Stimulated activated CD8-positive, alpha-beta memory T cell treated with anti-CD3 and anti-CD28 coated beads, Interleukin-2, amount 100 ng/mL, for 1 hour (primary cell): Measurements from ENCODE around the gene CCNJ.
"Not testable (repeated sequence)": the region's sequence is repeated elsewhere in the genome, so short reads cannot be mapped to it uniquely, and the experiment has no call there.

Experiments
- DNase-seq, 2 donors: peaks; one replicate each; pipeline ENCODE4 v3.0.0-alpha.2; 2020; ENCODE audit warnings: low read depth in 2 of 2

Gene CCNJ, protein sequence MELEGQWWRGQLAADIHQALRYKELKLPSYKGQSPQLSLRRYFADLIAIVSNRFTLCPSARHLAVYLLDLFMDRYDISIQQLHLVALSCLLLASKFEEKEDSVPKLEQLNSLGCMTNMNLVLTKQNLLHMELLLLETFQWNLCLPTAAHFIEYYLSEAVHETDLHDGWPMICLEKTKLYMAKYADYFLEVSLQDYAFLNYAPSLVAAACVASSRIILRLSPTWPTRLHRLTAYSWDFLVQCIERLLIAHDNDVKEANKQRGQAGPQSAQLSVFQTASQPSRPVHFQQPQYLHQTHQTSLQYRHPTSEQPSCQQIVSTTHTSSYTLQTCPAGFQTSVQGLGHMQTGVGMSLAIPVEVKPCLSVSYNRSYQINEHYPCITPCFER

DNA sequence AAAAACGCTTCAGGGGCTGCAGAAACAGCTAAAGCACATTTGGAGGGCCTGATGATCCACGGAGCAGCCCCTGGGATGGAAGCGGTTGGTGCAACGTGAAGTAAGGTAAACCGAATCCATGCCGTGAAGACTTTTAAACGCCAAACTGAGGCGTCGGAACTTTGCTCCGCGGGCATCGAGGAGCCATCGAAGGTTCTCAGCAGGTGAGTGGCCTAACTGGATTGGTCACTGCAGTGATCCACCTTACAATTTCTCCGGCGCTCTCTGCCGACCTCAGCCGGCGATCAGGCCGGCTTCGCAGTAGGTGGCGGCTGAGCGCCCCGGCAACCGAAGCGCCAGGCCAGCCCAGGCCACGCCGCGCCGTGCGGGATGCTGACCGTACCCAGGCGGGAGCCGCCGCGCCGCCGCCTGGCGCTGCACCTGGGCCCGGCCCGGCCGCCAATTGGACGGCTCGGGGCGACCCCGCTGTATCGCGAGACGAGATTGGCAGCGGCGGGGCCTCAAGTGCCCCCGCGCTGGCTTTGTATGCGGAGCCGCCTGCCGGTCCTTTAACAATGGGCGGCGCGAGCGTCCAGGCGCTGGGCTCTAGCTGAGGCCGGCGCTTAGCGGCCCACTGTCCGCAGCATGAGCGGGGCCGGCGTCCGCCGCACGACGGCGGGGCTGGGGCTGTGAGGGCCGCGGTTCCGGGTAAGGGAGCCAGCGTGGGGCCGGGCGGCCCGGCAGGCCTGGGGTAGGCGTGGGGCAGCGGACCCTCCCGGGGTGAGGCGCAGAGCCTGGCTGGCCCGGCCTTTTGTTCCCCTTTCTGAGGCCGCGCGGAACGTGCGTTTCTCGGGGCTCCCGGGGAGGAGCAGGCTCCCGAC, at the start of gene CCNJ:
CCNJ (plus strand) TSS at position 551 of the 860 bp plus-strand sequence. CDS start 811 bp downstream, outside the sequence.
- peak; percentile 66 for DNase-seq

DNA sequence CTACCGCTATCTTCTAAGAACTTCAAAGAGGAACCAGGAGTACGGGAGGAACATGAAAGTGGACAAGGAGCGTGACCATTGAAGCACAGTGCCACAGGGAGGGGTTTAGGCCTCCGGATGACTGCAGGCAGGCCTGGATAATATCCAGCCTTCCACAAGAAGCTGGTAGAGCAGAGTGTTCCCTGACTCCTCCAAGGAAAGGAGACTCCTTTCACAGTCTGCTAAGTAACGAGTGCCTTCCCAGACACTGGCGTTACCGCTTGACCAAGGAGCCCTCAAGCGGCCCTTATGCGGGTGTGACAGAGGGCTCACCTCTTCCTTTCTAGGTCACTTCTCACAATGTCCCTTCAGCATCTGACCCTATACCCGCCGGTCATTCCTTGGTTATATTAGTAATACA, 49.0 kb upstream of the CCNJ start:
- DNase-seq = not testable (repeated sequence)

DNA sequence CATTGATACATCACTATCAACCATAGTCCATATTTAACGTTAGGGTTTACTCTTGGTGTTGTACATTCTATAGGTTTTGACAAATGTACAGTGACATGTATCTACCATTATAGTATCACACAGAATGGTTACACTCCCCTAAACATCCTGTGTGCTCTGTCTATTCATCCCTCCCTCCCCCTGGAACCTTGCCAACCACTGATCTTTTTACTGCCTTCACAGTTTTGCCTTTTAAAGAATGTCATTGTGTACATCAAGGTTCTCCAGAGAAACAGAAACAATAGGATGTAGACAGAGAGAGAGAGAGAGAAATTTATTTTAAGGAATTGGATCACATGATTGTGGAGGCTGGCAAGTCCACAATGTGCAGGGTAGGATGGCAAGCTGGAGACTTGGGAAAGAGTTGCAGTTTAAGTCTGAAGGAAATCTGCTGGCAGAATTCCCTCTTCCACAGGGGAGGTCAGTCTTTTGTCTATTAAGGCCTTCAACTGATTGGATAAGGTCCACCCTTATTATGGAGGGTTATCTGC, 45.1 kb upstream of the CCNJ start:
- no peak for DNase-seq

DNA sequence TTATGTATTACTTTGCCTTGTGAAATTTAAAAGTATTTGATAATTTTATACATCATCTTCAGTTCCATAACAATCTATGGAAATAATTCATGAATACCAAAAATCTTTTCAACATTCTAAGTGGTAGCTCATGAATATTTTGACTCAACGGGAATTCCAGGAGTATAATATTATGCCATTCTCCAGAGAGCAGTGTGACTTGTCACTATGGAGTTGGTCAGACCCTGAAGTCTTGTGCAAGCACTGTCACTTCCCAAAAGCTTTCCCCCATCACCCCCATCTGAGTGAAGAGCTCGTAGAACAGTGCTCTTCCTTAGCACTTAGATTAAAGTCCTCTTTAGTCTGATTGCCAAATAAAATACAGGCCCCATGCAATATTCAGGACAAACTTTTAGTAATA, 29.4 kb upstream of the CCNJ start:
- DNase-seq = no peak

DNA sequence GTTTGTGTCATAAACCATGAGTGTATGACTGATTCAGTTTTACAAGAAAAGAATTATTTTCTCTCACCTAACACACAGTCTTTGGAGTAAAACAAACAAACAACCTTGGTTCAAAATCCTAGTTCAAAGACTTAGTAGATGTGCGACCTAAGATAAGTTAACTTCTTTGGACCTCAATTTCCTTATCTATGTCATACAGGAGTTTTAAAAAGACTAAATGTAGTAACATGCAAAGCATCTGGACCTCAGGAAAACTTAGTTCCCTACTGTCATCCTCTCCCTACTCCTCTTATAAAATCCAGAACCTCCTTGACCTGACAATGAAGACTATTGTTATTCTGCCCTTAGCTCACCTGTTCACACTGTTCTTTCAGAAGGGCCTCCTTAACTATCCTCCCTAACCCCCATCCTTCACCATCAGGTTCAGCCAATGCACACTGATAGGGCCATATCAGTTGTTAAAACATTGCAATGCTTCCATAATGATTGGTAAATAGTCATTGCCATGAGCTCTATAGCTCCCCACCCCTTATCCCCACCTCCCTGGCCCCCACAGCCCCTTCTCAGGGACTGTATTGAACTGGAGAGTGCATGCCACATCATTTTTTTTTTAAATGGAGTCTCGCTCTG, 28.8 kb upstream of the CCNJ start:
- DNase-seq = no peak

DNA sequence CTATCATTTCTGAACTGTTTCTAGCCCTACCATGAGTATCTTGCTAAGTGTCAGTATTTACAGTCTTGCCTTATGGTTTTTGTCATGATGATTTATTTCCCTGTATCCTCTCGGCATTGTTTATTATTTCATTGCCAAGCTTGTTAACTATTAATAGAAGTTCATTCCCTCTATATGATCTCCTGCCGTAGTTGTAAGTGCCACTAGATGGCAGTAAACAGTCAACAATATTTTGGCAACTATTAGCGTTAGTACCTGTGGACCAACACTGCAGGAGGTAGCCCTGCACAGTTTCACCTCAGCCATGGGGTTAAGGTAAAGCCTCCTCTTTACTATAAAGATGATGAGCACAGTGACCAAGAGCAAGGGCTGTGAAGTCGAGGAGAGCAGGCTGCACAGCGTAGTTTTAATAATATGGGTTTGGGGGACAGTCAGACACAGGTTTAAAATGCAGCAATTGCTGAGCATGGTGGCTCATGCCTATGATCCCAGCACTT, 26.1 kb upstream of the CCNJ start:
- DNase-seq = no peak

DNA sequence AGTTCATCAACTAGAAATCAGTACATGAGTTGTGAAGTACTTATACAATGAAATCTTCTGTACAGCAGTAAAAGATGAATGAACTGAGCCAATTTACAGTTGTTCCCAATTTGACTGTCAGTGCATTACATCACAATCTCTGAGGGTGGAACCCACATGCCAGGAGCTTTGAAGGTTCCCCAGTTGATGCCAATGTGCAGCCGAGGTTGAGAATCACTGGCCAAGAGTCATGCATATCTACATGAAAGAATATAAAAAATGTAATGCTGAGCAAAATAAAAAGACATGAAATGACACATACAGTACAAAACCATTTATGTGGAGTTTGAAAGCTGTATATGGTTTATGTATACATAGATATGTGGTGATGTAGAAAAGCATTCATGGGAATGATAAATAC, 22.1 kb upstream of the CCNJ start:
- no peak for DNase-seq

DNA sequence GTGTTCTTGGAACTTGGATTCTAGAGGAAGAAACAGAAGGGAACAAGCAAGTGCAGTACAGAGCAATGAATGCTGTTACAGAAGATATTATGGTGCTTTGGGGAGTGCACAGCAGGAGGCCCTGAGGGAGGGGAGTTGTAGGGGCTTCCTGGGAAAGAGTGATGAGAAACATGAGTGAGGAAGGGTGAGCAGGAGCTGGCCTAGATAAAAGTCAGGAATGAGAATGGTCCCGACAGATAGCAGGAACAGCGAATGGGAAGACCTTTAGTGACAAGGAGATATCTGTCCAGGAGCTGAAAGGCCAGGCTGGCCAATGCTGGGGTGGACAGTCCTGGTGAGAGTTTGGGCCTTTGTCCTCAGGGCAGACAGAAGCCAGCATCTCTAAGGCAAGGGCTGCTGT, 20.6 kb upstream of the CCNJ start:
- no peak for DNase-seq

DNA sequence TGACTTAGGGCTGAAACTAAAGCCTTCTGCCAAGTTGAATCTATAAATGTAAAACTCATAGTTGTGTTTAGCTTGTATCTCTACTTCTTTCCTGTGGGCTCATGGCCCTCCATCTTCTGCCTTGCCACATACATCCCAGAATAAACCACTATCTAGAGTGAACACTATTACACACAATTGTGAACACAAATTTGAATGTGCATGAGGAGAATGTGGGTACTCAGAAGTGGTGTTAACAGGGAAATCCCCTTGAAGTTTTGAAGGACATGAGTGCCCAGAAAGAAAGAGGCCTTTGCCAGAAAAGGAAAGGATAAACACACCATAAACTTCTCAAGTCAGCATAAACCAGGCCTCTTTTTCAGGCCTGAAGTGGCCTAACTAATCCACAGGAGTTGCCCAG, 20.2 kb upstream of the CCNJ start:
- DNase-seq = no peak

DNA sequence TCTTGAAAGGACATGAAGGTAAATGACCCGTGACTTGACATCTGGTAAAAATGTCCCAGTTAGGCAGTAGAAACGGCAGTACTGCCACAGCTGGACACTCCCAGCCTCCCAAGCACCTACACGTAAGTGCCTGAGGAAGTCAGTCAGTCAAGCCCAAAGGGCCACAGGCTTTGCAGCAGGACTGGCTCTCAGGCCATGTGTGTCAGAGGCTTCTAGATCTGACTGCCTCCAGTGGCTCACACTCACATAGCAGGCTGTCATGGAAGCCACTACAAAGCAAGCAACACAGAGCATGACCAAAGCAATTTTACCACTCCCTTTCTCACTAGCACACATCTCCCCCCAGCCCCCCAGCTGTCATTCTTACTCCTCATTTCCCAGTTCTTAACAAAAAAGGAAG, 17.8 kb upstream of the CCNJ start:
- no peak for DNase-seq

DNA sequence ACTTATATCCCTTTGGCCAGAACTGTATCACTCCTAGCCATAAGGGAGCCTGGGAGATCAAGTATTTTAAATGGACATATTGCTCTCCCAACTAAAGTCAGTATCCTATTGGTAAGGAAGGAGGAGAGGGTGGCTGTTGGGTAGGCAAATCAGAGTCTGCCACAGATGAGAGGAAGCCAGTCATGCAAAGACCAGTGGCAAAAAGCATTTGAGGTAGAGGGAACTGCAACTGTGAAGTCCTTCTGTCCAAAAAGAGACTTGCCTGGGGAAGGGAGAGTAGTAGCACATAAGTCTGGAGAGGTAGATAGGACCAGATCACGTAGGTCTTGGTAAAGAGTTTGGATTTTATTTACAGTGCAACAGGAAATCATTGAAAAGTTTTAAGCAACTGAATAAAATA, 8.8 kb upstream of the CCNJ start:
- DNase-seq = no peak

DNA sequence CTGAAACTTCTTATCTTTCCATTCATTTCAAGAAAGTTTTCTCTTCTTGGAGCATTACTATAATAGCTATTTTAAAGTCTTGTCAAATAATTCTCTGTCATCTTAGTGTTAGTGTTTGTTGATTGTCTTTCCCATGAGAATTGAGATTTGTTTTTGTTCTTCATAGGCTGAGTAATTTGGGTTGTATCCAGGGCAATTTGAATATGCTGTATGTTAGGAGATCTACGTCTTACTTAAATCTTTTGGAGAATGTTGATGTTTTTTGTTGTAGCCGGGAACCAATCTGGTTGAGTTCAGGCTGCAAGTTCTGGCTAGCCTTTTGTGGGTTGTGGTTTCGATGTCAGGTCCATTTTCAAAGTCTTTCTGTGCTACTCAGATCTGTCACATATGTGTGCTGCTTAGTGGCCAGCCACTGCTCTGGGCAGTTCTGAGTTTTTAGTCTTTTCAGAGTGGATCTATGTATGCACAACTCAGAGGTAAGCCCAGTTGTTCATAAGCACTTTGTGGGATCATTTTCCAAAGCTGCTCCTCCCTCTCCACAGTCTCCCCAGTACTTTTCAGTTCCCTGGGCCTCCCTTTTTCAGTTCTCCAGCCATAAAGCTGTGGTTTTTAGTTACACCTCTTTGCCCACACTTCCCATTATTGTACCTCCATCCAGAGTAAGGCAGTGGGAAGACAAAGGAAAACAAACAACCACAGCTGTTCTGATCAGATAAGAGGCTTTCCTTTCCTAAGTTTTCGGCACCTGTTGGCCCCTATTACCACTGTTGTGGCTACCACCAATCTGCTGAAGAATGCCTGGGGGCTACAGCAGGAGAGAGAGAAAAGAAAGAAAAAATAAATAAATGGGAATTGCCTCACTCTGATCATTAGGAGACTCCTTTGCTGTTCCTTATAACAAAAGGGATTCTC, 4.7 kb upstream of the CCNJ start:
- DNase-seq = no peak

DNA sequence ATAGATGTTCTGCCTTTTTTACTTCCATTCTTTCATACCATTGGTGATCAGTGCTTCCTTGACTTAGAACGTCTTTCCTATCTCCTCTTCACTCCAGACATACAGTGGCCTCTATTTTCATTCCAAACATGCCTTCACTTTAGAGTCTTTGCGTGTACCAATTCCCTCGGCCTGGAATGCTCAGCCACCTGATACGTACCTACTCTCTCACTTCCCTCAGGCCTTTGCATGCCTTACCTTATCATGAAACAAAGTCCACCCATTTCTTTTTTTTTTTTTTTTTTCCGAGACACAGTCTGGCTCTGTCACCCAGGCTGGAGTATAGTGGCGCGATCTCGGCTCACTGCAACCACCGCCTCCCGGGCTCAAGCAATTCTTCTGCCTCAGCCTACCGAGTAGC, 2.2 kb upstream of the CCNJ start:
- DNase-seq = no peak

DNA sequence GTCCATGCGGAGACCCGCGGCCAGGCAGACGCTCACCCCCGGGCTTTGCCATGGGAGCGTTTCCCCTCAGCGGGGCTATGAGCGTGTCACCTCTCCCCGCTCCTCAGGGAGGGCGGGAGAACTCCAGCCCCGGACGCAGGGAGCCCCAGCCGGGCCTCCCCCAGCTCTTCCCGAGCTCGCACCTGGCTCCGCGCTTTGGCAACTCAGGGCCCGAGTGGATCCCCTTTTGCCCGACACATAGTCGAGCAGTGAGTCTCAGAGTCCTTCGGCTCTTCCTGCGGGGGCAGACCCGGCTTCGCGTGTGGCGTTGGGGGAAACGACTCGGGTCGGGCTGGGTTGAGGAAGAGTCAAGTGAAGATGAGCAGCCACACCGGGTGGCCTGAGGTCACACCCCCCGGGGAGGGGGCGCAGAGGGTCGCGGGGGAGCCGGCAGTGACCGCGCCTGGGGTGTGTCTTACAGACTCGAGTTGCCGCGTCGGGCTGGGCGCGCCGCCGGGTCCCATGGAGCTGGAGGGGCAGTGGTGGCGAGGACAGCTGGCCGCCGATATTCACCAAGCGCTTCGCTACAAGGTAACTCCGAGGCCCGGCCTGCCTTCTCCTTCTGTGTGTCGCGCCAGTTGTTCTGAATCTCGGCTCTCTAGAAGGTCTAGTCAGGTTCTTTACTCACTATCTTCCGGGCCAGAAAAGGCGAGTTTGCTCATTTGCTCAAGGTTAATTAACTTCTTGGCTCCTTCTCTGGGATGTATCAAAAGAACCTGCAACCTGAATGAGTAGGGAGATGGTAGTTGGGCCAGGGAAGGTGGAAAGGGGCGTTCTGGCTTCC, 721 bp downstream of the CCNJ start:
- DNase-seq = peak; percentile 7 to 26

DNA sequence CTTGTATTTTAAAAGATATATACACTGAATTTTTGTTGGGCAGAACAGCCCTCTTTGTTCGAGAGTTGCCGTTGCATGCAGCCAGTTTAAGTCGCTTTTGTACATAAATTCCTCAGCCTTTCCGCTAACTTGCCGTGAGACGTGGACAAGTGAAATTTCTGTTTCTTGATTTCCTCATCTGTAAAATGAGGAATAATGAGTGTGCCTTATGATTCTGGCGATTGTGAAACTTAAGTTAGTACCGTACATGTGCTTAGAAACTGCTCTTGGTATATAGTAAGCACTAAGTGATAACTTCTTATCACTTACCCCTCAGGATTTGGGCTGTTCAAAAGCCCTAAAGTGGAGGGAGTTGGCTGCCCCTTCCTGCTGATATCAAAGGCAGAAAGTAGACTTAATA, 1.4 kb downstream of the CCNJ start:
- DNase-seq = no peak

DNA sequence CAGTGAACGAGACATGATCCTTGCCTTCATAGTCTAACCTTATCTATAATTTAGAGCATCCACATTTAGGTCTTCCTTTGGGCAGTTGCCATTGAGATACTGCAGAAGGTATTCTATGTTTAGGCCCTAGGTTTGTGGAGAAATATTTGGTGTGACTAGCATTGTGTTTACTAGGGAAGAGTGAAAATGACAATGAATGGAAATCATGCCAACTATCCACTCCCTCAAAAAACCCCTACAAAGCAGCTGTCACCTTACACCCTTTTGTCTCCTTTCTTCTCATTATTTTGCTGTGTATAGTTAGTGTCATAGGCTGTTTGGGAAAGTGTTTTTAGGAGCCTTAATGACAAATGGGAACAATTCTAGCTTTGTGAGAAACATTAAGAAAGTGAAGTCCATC, 3.2 kb downstream of the CCNJ start:
- no peak for DNase-seq

DNA sequence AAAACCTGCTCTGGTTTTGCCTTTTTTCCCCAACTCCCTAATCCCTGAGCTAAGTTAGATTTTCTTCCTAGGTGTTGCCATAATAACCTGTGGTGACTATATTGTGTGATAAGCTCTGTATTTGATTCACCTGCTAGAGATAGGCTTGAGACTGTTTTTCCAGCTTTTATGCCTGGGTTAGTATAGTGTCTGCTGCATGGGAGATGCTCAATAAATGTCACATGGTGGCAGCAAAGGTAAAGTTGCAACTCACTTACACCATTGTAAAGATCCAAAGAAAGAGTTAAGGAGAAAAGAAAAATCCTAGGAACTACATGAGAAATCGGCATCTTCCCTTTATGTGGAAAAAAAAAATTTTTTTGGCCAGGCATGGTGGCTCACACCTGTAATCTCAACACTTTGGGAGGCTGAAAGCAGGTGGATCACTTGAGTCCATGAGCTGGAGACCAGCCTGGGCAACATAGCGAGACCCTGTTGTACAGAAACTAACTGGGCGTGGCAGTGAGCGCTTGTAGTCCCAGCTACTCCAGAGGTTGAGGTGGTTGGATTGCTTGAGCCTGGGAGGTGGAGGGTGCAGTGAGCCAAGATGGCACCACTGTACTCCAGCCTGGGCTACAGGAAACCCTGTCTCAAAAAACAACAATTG, 3.7 kb downstream of the CCNJ start:
- DNase-seq = no peak

DNA sequence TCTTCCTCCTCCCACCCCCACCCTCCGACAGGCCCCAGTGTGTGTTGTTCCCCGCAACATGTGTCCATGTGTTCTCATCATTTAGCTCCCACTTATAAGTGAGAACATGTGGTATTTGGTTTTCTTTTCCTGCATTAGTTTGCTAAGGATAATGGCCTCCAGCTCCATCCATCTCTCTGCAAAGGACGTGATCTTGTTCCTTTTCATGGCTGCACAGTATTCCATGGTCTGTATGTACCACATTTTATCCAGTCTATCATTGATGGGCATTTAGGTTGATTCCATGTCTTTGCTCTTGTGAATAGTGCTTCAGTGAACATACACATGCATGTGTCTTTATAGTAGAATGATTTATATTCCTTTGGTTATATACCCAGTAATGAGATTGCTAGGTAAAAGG, 4.5 kb downstream of the CCNJ start:
- DNase-seq = not testable (repeated sequence)

DNA sequence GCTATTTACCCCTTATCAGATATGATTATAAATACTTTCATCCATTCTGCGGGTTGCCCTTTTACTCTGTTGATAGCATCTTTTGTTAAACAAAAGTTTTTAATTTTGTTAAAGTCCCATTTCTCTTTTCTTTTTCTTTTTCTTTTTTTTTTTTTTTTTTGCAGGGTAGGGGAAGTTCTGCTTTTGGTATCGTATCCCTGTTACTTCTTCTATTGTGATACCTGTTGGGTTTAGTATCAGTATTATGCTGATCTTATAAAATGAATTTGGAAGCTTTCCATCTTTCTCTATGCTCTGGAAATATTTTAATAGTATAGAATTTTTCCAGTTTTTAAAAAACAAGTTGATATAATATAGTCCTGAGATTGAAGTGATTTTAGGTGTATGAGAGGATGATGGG, 6.0 kb downstream of the CCNJ start:
- DNase-seq = no peak

DNA sequence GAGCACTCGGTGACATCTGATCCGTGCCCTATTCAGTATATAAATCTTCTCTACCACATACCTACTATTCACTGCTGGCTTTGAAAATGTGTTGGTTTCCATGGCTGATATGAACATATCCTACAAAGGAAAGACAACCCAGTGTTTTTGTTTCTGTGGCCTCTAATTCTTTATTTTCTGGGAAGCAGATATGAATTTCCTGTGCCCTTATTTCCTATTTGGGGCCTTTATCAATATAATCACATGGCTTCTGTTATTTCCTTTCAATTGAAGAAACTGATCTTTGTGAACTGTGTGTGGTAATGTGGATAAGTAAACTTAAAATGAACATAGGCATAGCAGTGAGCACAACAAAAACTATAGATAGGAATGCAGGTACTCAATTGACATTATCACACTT, 10.6 kb downstream of the CCNJ start:
- DNase-seq = no peak
